H1 (cell line): ENCODE results near the gene DUSP7. TPM values are rescaled to one million over a fixed set of nuclear protein-coding genes. Genes with fewer than 3 reads are reported as not detected.

Source experiments
- CREB1 ChIP-seq: IDR thresholded peaks from 2 replicates; pipeline ENCODE4 v1.6.1; 2012; ENCODE audit warnings: inconsistent platforms
- HDAC2 ChIP-seq, 2 experiments: fragments of 300-600 bp in 1 of 2; sonication (generic) in 1 of 2; IDR thresholded peaks; 2 replicates each; pipeline ENCODE4 v1.6.1; 2011 to 2012; ENCODE audit warnings: low read depth in 2 of 2, low read length in 2 of 2, mild to moderate bottlenecking in 2 of 2, moderate library complexity in 2 of 2, borderline replicate concordance in 1 of 2, inconsistent platforms in 1 of 2
- SIN3A ChIP-seq, 2 experiments: IDR thresholded peaks in 1 of 2; conservative IDR thresholded peaks in 1 of 2; 2 replicates each; pipeline ENCODE4 v1.6.1; 2011 to 2012; ENCODE audit warnings: low read length in 2 of 2, improper control_type of control experiment in 1 of 2, low read depth in 1 of 2, mild to moderate bottlenecking in 1 of 2
- SIRT6 ChIP-seq: IDR thresholded peaks from one replicate; pipeline ENCODE4 v1.7.1; 2012; ENCODE audit warnings: low read length, inconsistent platforms
- TCF12 ChIP-seq: IDR thresholded peaks from 2 replicates; pipeline ENCODE4 v1.6.1; 2011; ENCODE audit warnings: low read depth, mild to moderate bottlenecking, low read length
- polyA plus RNA-seq, 7 experiments: library from polyadenylated mRNA; depleted of rRNA in 3 of 7; stranded (reverse) in 5 of 7; unstranded in 2 of 7; fragments of >200 nt in 5 of 7; fragments of 200-250 nt in 2 of 7; gene quantifications; 1 replicate in 5 of 7; 2 replicates in 1 of 7; 4 replicates in 1 of 7; pipeline versions ENCODE4 v1.2.1 to v1.2.3, GENCODE V29; 2011 to 2013; ENCODE audit warnings: missing spikeins in 2 of 7, mixed read lengths in 2 of 7
- total RNA-seq: library from RNA; stranded (reverse); fragmentation: NEBNext Ultra II Directional; extraction: Animal tissue kit (Norgen Biotek cat#: 25700); gene quantifications from 2 replicates; pipeline ENCODE4 v1.2.1, GENCODE V29; 2021
- TF ChIP-seq, protein P1 (sequence below): fragments of 300-600 bp; sonication (generic); IDR thresholded peaks from 2 replicates; pipeline ENCODE4 v1.7.1; 2012; ENCODE audit warnings: low read length, moderate library complexity, mild to moderate bottlenecking, inconsistent platforms; ENCODE audit not compliant: insufficient replicate concordance
- TF ChIP-seq, protein P2 (sequence below): IDR thresholded peaks from 2 replicates; pipeline ENCODE4 v1.6.1; 2011; ENCODE audit warnings: low read length, improper control_type of control experiment

Gene DUSP7
- total and polyA plus RNA-seq, 2 of the 8 experiments (the other 6 are each of a cell fraction or from before 2014, with no cell fraction given), result 19.4 to 24.9 TPM

DNA sequence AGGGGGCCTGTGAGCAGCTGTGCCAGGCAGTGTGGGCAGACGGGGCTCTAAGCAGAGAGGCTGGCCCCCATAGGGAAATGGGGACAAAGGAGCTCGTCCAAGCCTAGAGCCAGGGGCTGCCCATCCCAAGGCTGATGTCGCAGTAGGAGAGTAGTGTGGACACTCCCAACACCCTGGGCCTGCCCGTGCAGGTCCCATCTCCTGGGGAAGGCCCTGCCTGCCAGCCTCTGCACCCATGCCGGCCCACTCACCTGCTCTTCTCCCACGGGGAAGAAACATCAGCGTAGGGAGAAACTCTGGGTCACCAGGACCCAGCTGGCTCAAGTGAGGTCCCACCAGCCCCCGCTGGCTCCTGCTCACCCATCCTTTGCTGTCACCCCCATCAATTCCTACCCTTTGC lies 10.7 kb upstream of the DUSP7 start (continued):
- TF ChIP-seq, protein P1, sequence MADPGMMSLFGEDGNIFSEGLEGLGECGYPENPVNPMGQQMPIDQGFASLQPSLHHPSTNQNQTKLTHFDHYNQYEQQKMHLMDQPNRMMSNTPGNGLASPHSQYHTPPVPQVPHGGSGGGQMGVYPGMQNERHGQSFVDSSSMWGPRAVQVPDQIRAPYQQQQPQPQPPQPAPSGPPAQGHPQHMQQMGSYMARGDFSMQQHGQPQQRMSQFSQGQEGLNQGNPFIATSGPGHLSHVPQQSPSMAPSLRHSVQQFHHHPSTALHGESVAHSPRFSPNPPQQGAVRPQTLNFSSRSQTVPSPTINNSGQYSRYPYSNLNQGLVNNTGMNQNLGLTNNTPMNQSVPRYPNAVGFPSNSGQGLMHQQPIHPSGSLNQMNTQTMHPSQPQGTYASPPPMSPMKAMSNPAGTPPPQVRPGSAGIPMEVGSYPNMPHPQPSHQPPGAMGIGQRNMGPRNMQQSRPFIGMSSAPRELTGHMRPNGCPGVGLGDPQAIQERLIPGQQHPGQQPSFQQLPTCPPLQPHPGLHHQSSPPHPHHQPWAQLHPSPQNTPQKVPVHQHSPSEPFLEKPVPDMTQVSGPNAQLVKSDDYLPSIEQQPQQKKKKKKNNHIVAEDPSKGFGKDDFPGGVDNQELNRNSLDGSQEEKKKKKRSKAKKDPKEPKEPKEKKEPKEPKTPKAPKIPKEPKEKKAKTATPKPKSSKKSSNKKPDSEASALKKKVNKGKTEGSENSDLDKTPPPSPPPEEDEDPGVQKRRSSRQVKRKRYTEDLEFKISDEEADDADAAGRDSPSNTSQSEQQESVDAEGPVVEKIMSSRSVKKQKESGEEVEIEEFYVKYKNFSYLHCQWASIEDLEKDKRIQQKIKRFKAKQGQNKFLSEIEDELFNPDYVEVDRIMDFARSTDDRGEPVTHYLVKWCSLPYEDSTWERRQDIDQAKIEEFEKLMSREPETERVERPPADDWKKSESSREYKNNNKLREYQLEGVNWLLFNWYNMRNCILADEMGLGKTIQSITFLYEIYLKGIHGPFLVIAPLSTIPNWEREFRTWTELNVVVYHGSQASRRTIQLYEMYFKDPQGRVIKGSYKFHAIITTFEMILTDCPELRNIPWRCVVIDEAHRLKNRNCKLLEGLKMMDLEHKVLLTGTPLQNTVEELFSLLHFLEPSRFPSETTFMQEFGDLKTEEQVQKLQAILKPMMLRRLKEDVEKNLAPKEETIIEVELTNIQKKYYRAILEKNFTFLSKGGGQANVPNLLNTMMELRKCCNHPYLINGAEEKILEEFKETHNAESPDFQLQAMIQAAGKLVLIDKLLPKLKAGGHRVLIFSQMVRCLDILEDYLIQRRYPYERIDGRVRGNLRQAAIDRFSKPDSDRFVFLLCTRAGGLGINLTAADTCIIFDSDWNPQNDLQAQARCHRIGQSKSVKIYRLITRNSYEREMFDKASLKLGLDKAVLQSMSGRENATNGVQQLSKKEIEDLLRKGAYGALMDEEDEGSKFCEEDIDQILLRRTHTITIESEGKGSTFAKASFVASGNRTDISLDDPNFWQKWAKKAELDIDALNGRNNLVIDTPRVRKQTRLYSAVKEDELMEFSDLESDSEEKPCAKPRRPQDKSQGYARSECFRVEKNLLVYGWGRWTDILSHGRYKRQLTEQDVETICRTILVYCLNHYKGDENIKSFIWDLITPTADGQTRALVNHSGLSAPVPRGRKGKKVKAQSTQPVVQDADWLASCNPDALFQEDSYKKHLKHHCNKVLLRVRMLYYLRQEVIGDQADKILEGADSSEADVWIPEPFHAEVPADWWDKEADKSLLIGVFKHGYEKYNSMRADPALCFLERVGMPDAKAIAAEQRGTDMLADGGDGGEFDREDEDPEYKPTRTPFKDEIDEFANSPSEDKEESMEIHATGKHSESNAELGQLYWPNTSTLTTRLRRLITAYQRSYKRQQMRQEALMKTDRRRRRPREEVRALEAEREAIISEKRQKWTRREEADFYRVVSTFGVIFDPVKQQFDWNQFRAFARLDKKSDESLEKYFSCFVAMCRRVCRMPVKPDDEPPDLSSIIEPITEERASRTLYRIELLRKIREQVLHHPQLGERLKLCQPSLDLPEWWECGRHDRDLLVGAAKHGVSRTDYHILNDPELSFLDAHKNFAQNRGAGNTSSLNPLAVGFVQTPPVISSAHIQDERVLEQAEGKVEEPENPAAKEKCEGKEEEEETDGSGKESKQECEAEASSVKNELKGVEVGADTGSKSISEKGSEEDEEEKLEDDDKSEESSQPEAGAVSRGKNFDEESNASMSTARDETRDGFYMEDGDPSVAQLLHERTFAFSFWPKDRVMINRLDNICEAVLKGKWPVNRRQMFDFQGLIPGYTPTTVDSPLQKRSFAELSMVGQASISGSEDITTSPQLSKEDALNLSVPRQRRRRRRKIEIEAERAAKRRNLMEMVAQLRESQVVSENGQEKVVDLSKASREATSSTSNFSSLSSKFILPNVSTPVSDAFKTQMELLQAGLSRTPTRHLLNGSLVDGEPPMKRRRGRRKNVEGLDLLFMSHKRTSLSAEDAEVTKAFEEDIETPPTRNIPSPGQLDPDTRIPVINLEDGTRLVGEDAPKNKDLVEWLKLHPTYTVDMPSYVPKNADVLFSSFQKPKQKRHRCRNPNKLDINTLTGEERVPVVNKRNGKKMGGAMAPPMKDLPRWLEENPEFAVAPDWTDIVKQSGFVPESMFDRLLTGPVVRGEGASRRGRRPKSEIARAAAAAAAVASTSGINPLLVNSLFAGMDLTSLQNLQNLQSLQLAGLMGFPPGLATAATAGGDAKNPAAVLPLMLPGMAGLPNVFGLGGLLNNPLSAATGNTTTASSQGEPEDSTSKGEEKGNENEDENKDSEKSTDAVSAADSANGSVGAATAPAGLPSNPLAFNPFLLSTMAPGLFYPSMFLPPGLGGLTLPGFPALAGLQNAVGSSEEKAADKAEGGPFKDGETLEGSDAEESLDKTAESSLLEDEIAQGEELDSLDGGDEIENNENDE, result no peak
- no peak for TF ChIP-seq SIRT6
- TF ChIP-seq, protein P2, sequence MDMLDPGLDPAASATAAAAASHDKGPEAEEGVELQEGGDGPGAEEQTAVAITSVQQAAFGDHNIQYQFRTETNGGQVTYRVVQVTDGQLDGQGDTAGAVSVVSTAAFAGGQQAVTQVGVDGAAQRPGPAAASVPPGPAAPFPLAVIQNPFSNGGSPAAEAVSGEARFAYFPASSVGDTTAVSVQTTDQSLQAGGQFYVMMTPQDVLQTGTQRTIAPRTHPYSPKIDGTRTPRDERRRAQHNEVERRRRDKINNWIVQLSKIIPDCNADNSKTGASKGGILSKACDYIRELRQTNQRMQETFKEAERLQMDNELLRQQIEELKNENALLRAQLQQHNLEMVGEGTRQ, result no peak
- TF ChIP-seq HDAC2 (IDR thresholded peaks at IDR 0.05; ENCODE audit: borderline replicate concordance in 1 of 2, low read depth in 2 of 2, low read length in 2 of 2), result no peak
- TF ChIP-seq SIN3A (conservative IDR thresholded peaks at IDR 0.05 in 1 of 2, IDR thresholded peaks at IDR 0.05 in 1 of 2; ENCODE audit: low read depth in 1 of 2, low read length in 2 of 2), result no peak
- TF ChIP-seq CREB1, result no peak
- TF ChIP-seq TCF12, result no peak
